GM19395 (cell line): ENCODE results near the gene ARHGEF25.
"Not testable (repeated sequence)": the region's sequence is repeated elsewhere in the genome, so short reads cannot be mapped to it uniquely, and the experiment has no call there.

Source experiments
- ATAC-seq: cut with Tn5 transposase; IDR thresholded peaks from one replicate; pipeline ENCODE4 v1.9.1; 2021; ENCODE audit warnings: mild to moderate bottlenecking, moderate library complexity; ENCODE audit not compliant: unreplicated experiment

The ARHGEF25 gene

GRCh38 chr12:57611108-57611826 lies at the start of gene ARHGEF25:
ARHGEF25 (plus strand) TSS chr12:57611435; CDS start chr12:57611895, 460 bp downstream.
- peak; percentile 58 for ATAC-seq

GRCh38 chr12:57563358-57563757 lies 47.9 kb upstream of the ARHGEF25 start:
- ATAC-seq = no peak

- ATAC-seq = no peak
These were observed 47.0 kb upstream of the ARHGEF25 start for GRCh38 chr12:57564178-57564740.

GRCh38 chr12:57568838-57569237 lies 42.4 kb upstream of the ARHGEF25 start:
- ATAC-seq = no peak

DNA sequence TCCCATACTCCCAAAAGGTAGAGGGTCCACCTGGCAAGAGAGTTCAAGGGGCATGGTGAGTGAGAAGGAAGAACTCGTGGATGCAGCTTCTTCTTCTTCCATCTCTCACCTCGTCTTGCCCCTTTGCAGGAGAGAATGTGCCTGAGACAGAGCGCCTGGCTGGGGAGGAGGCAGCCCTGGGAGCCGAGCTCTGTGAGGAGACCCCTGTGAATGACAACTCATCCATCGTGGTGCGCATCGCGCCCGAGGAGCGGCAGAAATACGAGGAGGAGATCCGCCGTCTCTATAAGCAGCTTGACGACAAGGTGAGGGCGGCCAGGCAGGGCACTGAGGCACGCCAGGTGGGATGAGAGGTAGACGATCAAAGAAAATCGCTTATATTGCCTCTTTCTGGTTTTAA lies 41.4 kb upstream of the ARHGEF25 start:
- no peak for ATAC-seq

DNA sequence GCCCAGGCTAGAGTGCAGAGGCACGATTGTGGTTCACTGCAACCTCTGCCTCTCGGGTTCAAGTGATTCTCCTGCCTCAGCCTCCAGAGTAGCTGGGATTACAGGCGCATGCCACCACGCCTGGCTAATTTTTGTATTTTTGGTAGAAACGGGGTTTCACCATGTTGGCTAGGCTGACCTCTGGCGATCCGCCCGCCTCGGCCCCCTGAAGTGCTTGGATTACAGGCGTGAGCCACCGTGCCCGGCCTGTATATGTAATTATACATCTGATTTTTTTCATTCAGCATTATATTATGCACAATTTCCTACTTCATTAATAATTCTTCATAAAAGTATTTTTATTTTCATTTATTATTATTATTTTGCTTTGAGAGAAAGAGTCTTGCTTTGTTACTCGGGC lies 40.8 kb upstream of the ARHGEF25 start:
- ATAC-seq = not testable (repeated sequence)

GRCh38 chr12:57571926-57572762 lies 39.1 kb upstream of the ARHGEF25 start:
- ATAC-seq = no peak

DNA sequence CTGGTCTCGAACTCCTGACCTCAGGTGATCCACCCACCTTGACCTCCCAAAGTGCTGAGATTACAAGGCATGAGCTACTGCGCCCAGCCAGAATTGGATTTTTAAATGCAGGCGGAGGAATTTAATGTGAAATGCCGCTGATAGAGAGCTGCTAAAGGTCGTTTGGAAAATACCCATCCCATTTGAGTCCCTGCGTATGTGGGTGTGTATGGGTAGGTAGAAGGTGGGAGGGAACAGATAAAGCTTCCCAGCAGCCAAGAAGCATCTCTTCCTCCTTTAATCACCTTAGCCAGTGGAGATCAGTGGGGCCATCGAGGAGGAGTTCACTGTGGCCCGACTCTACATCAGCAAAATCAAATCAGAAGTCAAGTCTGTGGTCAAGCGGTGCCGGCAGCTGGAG lies 36.4 kb upstream of the ARHGEF25 start:
- no peak for ATAC-seq

DNA sequence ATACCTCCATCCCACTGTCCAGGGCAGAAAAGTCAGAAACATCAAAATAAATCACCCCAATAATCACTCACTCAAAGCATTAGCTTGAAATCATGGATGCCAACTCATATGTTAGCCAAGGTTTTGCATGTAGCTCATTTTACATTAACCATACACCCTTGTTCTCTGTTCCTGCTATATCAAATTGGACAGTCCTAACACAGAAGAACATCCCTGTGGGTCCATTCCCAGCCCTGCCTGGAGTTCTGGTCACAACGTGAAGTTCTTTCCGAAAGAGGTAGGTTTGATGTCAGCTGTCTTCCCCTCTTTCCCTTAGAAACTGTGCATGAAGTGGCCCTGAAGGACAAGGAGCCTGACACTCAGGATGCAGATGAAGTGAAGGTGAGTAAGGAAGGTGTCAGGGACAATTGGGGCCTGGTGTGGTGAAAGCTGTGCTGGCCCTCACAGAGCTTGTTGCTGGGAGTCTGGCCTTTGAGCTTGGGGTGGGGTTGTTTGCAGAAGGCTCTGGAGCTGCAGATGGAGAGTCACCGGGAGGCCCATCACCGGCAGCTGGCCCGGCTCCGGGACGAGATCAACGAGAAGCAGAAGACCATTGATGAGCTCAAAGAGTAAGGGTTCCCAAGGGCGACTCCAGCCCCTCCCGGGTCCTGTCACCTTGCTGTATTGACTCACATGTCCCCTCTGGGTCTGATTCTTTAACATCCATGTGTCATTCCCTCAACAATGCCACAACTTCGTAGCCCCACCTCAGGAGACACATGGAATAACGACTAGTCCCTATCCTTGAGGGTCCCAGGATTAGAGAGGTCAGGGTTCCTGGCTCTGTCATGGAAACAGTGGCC lies 35.2 kb upstream of the ARHGEF25 start:
- ATAC-seq = no peak

GRCh38 chr12:57576613-57577160 lies 34.5 kb upstream of the ARHGEF25 start:
- no peak for ATAC-seq

- ATAC-seq = no peak
These were observed 33.1 kb upstream of the ARHGEF25 start for GRCh38 chr12:57577981-57578758.

GRCh38 chr12:57579011-57579410 lies 32.2 kb upstream of the ARHGEF25 start:
- ATAC-seq = no peak

- ATAC-seq = no peak
These were observed 31.4 kb upstream of the ARHGEF25 start for GRCh38 chr12:57579677-57580465.

DNA sequence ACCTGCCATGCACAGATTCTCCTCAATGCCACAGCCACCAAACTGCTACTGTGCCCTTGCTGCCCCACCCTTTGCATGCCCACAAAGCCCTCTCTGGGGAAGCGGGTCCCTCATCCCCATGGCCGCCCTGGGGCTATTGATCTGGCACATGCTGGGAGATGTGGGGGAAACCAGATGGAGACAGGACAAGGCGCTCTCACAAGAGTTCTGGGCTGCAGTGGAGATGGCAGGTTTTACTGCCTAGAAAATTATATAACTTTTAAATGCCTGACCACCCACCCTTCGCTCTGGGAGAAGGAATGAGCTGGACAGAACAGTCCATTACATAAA lies 30.8 kb upstream of the ARHGEF25 start:
- no peak for ATAC-seq

- no peak for ATAC-seq
These were observed 29.4 kb upstream of the ARHGEF25 start for GRCh38 chr12:57581802-57582201.

DNA sequence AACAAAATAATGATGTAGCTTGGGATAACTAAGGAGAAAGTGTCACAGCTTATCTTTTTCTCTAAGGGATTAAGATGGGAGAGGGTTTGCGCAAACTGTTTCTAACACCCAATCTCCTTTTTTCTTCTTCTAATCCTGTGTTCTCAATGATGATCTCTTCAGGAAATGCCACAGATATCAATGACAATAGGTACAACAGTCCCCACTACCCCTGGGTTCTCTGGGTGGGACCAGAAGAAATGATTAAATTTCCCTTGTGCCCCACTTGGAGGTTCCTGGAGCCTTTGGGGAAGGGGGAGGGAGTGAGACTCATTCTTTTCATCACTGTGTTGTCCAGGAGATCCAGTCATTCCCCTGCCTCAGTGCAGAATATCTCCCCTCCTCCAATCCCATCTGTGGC lies 28.8 kb upstream of the ARHGEF25 start:
- no peak for ATAC-seq

GRCh38 chr12:57583008-57583831 lies 28.0 kb upstream of the ARHGEF25 start:
- peak; percentile 98 for ATAC-seq

GRCh38 chr12:57584050-57584449 lies 27.2 kb upstream of the ARHGEF25 start:
- no peak for ATAC-seq
